Mesendoderm (in vitro differentiated cells): ENCODE measurements around the gene GALNT17.

Source experiments
- DNase-seq: peaks from one replicate; pipeline ENCODE4 v3.0.0; 2013
- H2AK5ac ChIP-seq: 2 replicates; pipeline ENCODE4 v1.6.1; 2013; ENCODE audit warnings: low read length, inconsistent platforms
- H2BK120ac ChIP-seq: 2 replicates; pipeline ENCODE4 v1.6.1; 2013; ENCODE audit warnings: low read depth, mild to moderate bottlenecking, low read length, moderate library complexity, mixed read lengths
- H2BK15ac ChIP-seq: replicated peaks from 2 replicates; pipeline ENCODE4 v1.6.1; 2013; ENCODE audit warnings: low read depth, mild to moderate bottlenecking, moderate library complexity
- H2BK5ac ChIP-seq: 2 replicates; pipeline ENCODE4 v1.6.1; 2013; ENCODE audit warnings: low read length, inconsistent platforms
- H3K18ac ChIP-seq: 2 replicates; pipeline ENCODE4 v1.6.1; 2013; ENCODE audit warnings: mild to moderate bottlenecking, low read length, mixed read lengths
- H3K23ac ChIP-seq: one replicate; pipeline ENCODE4 v1.6.1; 2013; ENCODE audit warnings: low read length
- H3K27ac ChIP-seq: 2 replicates; pipeline ENCODE4 v1.5.1; 2013; ENCODE audit warnings: low read depth, mild to moderate bottlenecking, inconsistent platforms, low read length, moderate library complexity
- H3K27me3 ChIP-seq: 2 replicates; pipeline ENCODE4 v1.6.1; 2013; ENCODE audit warnings: low read length, control low read depth, mild to moderate bottlenecking, inconsistent platforms; ENCODE audit not compliant: insufficient read depth, poor library complexity
- H3K36me3 ChIP-seq: 2 replicates; pipeline ENCODE4 v1.6.1; 2013; ENCODE audit warnings: low read length, inconsistent platforms; ENCODE audit not compliant: control insufficient read depth, insufficient read depth
- H3K4ac ChIP-seq: one replicate; pipeline ENCODE4 v1.6.1; 2013; ENCODE audit warnings: low read depth, mild to moderate bottlenecking, low read length, moderate library complexity
- H3K4me1 ChIP-seq: 2 replicates; pipeline ENCODE4 v1.6.1; 2013; ENCODE audit warnings: low read depth, low read length, inconsistent platforms; ENCODE audit not compliant: control insufficient read depth
- H3K4me2 ChIP-seq: 2 replicates; pipeline ENCODE4 v1.6.1; 2013; ENCODE audit warnings: low read length
- H3K4me3 ChIP-seq: 2 replicates; pipeline ENCODE4 v1.5.1; 2013; ENCODE audit warnings: mild to moderate bottlenecking, low read length
- H3K56ac ChIP-seq: one replicate; pipeline ENCODE4 v1.6.1; 2013; ENCODE audit warnings: low read length
- H3K79me1 ChIP-seq: 2 replicates; pipeline ENCODE4 v1.6.1; 2013; ENCODE audit warnings: low read length, inconsistent platforms
- H3K79me2 ChIP-seq: 2 replicates; pipeline ENCODE4 v1.6.1; 2013; ENCODE audit warnings: mild to moderate bottlenecking, low read length; ENCODE audit not compliant: control insufficient read depth, insufficient read depth
- H3K9ac ChIP-seq: 2 replicates; pipeline ENCODE4 v1.6.1; 2013; ENCODE audit warnings: low read length, inconsistent platforms
- H4K5ac ChIP-seq: one replicate; pipeline ENCODE4 v1.6.1; 2013; ENCODE audit warnings: low read length
- H4K8ac ChIP-seq: one replicate; pipeline ENCODE4 v1.6.1; 2013; ENCODE audit warnings: low read depth, mild to moderate bottlenecking, control low read depth, low read length, moderate library complexity
- WGBS: extraction: QIAGEN DNeasy Blood & Tissue Kit; methylation state at CpG from one replicate; pipeline ENCODE4 v1.1.7; 2013; ENCODE audit warnings: low lambda C conversion rate, missing lambda C conversion rate; ENCODE audit not compliant: insufficient coverage; ENCODE audit errors: extremely low coverage; 5-methylcytosine and 5-hydroxymethylcytosine counted together

Gene GALNT17

DNA sequence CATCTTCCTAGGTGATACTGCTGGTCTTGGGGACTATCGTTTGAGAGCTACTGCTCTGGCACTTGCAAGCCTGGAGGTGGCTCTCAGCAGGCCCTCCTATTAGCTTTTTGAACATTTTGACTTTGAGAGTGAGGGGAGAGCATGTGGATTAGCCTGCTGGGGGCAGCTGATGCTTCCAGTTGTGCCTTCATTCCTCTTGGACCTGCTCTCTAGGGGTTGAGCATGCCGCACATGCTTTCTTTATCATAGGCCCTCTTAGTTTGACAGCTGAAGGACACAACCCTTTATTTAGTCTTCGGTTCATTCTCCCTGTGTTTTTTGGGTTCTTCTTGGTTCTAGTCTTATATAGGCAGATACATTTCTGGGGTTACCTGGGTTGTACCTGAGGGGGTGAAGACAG lies 132.1 kb downstream of the GALNT17 start:
- Histone ChIP-seq H3K27ac (no peak overlapping the region), H3K36me3 (no peaks in the 10 kb centered on the region), H2BK5ac (no peak overlapping the region), H3K27me3 (no peaks in the 10 kb centered on the region), H4K8ac (no peak overlapping the region), H3K18ac (no peak overlapping the region), H3K4ac (no peak overlapping the region), H2BK120ac (no peak overlapping the region), H3K79me2 (peaks cover 6% of the 10 kb centered on the region), H3K56ac (no peak overlapping the region), H4K5ac (no peak overlapping the region), H3K4me3 (no peak overlapping the region), H3K9ac (no peak overlapping the region), H3K79me1 (peaks cover 4% of the 10 kb centered on the region), H2AK5ac (no peak overlapping the region), H3K4me2 (no peak overlapping the region), H3K23ac (no peak overlapping the region), H3K4me1 (no peaks in the 10 kb centered on the region), H2BK15ac (no peak overlapping the region)
- no CpG with 5 or more reads among the region's 3 CpGs for WGBS
- peak; percentile 19 for DNase-seq

DNA sequence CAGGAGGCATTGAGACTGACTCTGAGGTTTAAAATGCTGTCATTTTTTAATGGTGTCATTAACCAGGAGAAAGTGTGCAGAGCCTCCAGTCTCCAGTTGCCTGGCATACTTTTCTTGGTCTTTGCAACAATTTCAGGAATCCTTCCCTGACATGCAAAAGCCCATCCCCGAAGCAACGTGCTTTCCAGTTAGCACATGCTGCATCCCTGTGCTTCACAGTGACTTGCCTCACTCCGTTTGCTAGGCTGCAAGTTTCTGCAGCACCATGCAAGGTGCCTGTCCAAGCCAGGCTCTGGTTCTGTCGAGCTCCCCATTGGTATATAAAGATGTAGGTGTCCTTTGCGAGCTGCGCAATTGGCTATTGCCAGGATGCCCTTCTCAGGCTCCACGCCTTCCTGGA lies 135.0 kb downstream of the GALNT17 start:
- H4K5ac ChIP-seq: no peak overlapping the region
- H2BK5ac ChIP-seq: no peak overlapping the region
- H3K56ac ChIP-seq: no peak overlapping the region
- peaks cover 4% of the 10 kb centered on the region for H3K79me1 ChIP-seq
- H3K4me2 ChIP-seq: no peak overlapping the region
- no peak overlapping the region for H2AK5ac ChIP-seq
- H3K18ac ChIP-seq: no peak overlapping the region
- no peak overlapping the region for H3K23ac ChIP-seq
- no peak overlapping the region for H3K4me3 ChIP-seq
- no peaks in the 10 kb centered on the region for H3K4me1 ChIP-seq
- peaks cover 6% of the 10 kb centered on the region for H3K79me2 ChIP-seq
- H4K8ac ChIP-seq: no peak overlapping the region
- no peaks in the 10 kb centered on the region for H3K27me3 ChIP-seq
- H2BK15ac ChIP-seq: no peak overlapping the region
- peak; percentile 45 for DNase-seq
- H3K9ac ChIP-seq: no peak overlapping the region
- no peaks in the 10 kb centered on the region for H3K36me3 ChIP-seq
- H3K4ac ChIP-seq: peak overlapping the region; percentile 6
- no peak overlapping the region for H3K27ac ChIP-seq
- no peak overlapping the region for H2BK120ac ChIP-seq
- no CpG with 5 or more reads among the region's 7 CpGs for WGBS

DNA sequence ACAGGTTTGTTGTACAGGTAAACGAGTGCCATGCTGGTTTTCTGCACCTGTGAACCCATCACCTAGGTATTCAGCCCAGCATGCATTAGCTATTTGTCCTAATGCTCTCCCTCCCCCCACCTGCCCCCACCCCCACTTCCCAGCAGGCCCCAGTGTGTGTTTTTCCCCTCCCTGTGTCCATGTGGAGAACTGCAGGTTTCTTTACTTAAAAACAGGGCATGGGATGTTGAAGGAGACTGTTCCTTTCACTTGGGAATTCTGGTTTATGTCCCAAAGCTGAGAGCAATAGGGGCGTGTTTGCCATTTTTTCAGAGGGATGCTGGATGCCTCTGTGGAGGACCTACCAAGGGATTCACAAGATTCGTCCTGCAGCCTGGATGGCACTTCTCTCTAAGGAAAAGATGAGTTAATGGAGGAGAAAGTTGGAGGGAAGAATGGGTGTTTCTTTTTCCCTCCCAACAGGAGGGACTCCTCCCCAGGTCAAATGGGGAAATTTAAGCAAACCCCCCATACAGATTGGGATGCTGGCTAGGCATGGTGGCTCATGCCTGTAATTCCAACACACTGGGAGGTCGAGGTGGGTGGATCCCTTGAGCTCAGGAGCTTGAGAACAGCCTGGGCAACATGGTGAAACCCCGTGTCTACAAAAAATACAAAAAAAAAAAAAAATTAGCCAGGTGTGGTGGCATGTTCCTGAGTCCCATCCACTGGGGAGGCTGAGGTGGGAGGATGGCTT lies 136.0 kb downstream of the GALNT17 start:
- no peak overlapping the region for H2BK15ac ChIP-seq
- H4K5ac ChIP-seq: no peak overlapping the region
- H2BK120ac ChIP-seq: no peak overlapping the region
- no peaks in the 10 kb centered on the region for H3K4me1 ChIP-seq
- H3K79me2 ChIP-seq: peaks cover 10% of the 10 kb centered on the region
- no peaks in the 10 kb centered on the region for H3K36me3 ChIP-seq
- WGBS: no CpG with 5 or more reads among the region's 5 CpGs
- no peak overlapping the region for H4K8ac ChIP-seq
- peak; percentile 69 for DNase-seq
- H2BK5ac ChIP-seq: no peak overlapping the region
- peaks cover 8% of the 10 kb centered on the region for H3K79me1 ChIP-seq
- no peak overlapping the region for H3K4me2 ChIP-seq
- no peak overlapping the region for H3K27ac ChIP-seq
- H3K9ac ChIP-seq: no peak overlapping the region
- H2AK5ac ChIP-seq: no peak overlapping the region
- no peak overlapping the region for H3K56ac ChIP-seq
- no peak overlapping the region for H3K4me3 ChIP-seq
- H3K27me3 ChIP-seq: no peaks in the 10 kb centered on the region
- no peak overlapping the region for H3K18ac ChIP-seq
- no peak overlapping the region for H3K23ac ChIP-seq
- no peak overlapping the region for H3K4ac ChIP-seq

DNA sequence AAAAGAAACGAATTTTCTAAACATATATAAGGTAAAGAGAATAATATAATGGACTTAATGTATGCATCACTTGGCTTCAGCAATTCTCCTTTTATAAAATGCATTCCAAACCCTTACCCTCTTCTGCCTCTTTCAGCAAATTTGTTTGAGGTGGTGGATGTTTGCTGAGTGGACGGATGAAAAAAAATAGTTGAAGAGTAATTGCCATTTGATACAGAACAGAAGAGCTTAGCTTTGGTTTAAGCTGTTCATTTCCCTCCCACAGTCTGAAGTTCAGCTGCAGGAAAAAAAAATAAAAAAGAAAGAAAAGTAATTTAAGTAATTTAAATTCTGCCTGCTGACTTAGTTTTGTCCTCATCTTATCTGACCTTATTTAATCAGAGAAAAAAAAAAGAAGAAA lies 138.6 kb downstream of the GALNT17 start:
- Histone ChIP-seq H3K27me3 (no peaks in the 10 kb centered on the region), H3K9ac (no peak overlapping the region), H3K4me3 (no peak overlapping the region), H2BK120ac (no peak overlapping the region), H3K4me2 (no peak overlapping the region), H3K4ac (no peak overlapping the region), H3K56ac (no peak overlapping the region), H3K36me3 (no peaks in the 10 kb centered on the region), H2BK15ac (no peak overlapping the region), H3K4me1 (no peaks in the 10 kb centered on the region), H3K79me1 (peaks cover 16% of the 10 kb centered on the region), H2BK5ac (no peak overlapping the region), H4K8ac (no peak overlapping the region), H2AK5ac (no peak overlapping the region), H3K79me2 (peaks cover 23% of the 10 kb centered on the region), H3K27ac (no peak overlapping the region), H3K23ac (no peak overlapping the region), H4K5ac (no peak overlapping the region), H3K18ac (no peak overlapping the region)
- WGBS: no CpG with 5 or more reads among the region's 2 CpGs
- DNase-seq: no peak

DNA sequence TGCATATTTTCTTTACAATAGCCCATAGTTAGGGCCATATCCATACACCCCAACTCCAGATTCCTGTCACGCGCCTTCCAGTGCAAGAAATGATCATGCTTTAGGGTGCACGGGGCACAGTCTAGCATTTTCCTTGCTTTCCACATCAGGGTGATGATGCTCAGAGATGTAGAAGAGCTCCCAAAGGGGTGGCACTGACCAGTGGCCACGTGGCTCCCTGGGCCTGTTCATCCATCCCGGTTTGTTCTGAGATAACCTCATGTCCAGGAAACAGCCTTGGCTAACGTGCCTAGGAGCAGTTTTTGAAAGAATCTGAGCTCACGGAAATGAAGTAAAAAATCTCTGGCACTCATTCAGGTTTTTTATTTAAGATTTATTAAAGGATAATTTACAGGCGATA lies 139.3 kb downstream of the GALNT17 start:
- Histone ChIP-seq H3K27me3 (no peaks in the 10 kb centered on the region), H3K4ac (no peak overlapping the region), H3K27ac (no peak overlapping the region)

More for the DNA sequence above, 139.3 kb downstream of the GALNT17 start:
- Histone ChIP-seq H3K4me2 (no peak overlapping the region), H3K79me1 (peaks cover 20% of the 10 kb centered on the region), H3K56ac (no peak overlapping the region), H3K4me3 (no peak overlapping the region), H3K79me2 (peaks cover 27% of the 10 kb centered on the region), H3K9ac (no peak overlapping the region), H3K18ac (no peak overlapping the region), H3K4me1 (no peaks in the 10 kb centered on the region), H4K5ac (no peak overlapping the region), H2BK15ac (no peak overlapping the region), H3K23ac (no peak overlapping the region), H2BK5ac (no peak overlapping the region), H3K36me3 (no peaks in the 10 kb centered on the region), H2BK120ac (no peak overlapping the region), H4K8ac (no peak overlapping the region), H2AK5ac (no peak overlapping the region)
- DNase-seq: no peak
- WGBS: no CpG with 5 or more reads among the region's 8 CpGs
